Measurements from ENCODE around the gene ZNF543. TPM values are rescaled to one million over a fixed set of nuclear protein-coding genes. Genes with fewer than 3 reads are reported as not detected.
"Not testable (repeated sequence)": the region's sequence is repeated elsewhere in the genome, so short reads cannot be mapped to it uniquely, and the experiment has no call there.

Gene ZNF543
- total RNA-seq, result 1 to 10 TPM; 1.4 to 9.7 (median 4.3) TPM

DNA sequence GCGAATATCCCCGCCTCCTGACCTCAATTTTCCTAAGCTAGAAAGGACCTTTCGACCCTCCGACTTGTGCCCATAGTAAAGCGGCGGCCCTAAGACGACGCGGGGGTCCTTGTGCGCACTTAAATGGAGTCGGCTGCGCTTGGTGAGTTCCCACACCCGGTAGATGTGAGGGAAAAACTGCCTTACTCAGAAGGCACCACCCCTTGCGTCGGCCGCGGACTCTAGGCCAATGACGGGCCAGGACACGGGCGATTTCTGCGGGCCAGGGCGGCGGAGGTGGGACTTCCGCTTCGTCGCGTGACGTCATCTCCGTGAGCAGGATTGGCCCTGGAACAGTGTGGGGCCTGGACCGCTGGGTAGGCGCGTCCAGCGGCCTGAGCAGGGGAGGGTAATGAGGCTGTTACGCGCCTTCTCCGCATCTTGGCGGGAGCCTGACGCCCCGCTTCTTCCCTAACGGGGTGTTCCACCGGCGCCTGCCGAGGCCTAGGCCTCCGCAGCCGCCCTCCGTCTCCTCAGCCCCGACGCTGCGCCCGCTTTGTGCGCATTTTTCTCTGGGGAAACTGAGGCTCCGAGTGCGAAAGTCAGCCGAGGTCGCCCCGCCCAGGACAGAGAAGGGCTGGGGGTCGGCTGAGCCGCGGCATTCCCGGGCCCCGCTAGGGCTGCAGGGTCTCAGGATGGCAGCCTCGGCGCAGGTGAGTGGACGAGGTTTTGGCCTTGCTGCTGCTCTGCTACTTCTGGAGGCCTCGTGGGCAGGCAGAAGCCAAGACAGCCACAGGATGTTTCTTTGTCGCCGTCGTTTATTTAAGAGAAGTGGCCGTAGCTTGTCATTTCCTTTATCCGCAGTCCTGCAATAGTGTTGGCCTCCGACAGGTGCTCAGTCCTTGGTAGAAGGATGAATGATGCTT is at the start of gene ZNF543:
ZNF543 (plus strand) TSS at position 293 of the 905 bp plus-strand sequence; CDS start at position 675, 382 bp downstream.
- WGBS, 2 donors (ENCODE audit: low coverage in 1 of 2), result 3 to 10% methylated on average over 5 to 61 of the region's 71 CpGs
- intact Hi-C loops (cut with DNase I; ENCODE audit: low total_unique reads) (no loop called here), in situ Hi-C loops (cut with MboI; ENCODE audit: low pct_ligation_motif_present in 1 of 4, low pct_unique_long_range_greater_than_20kb in 1 of 4, low sequenced_read_pairs in 3 of 4) (no loop called here)
- H3K4me3 ChIP-seq, result peak within 1 kb of the TSS; percentile 73 to 92 (median 85)
- peaks cover 5 to 23% (median 17%) of the 10 kb centered on the region in 4 donors for H3K4me1 ChIP-seq
- DNase-seq, result peak; percentile 96
- TF ChIP-seq POLR2AphosphoS5 (IDR thresholded peaks at IDR 0.05), result peak in 2 of 3 donors; percentile 77 to 78
- peak; percentile 64 for TF ChIP-seq POLR2A (IDR thresholded peaks at IDR 0.05)
- TF ChIP-seq, protein P1, sequence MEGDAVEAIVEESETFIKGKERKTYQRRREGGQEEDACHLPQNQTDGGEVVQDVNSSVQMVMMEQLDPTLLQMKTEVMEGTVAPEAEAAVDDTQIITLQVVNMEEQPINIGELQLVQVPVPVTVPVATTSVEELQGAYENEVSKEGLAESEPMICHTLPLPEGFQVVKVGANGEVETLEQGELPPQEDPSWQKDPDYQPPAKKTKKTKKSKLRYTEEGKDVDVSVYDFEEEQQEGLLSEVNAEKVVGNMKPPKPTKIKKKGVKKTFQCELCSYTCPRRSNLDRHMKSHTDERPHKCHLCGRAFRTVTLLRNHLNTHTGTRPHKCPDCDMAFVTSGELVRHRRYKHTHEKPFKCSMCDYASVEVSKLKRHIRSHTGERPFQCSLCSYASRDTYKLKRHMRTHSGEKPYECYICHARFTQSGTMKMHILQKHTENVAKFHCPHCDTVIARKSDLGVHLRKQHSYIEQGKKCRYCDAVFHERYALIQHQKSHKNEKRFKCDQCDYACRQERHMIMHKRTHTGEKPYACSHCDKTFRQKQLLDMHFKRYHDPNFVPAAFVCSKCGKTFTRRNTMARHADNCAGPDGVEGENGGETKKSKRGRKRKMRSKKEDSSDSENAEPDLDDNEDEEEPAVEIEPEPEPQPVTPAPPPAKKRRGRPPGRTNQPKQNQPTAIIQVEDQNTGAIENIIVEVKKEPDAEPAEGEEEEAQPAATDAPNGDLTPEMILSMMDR (IDR thresholded peaks at IDR 0.05), result peak in 1 of 5 experiments; percentile 10
- no peak for TF ChIP-seq EP300 (IDR thresholded peaks at IDR 0.05; ENCODE audit: low read depth)
- peaks cover 18% of the 10 kb centered on the region for H3K27me3 ChIP-seq
- peak within 1 kb of the TSS; percentile 84 to 91 (median 88) for H3K27ac ChIP-seq
- no peaks in the 10 kb centered on the region for H3K9me3 ChIP-seq
- peaks cover 0 to 22% (median 11%) of the 10 kb centered on the region in 4 donors for H3K36me3 ChIP-seq

- no peak overlapping the region for H3K4me3 ChIP-seq
- no peaks in the 10 kb centered on the region for H3K9me3 ChIP-seq
- no peaks in the 10 kb centered on the region for H3K27me3 ChIP-seq
- no peak for TF ChIP-seq POLR2AphosphoS5 (IDR thresholded peaks at IDR 0.05)
- TF ChIP-seq POLR2A (IDR thresholded peaks at IDR 0.05), result no peak
- TF ChIP-seq, protein P1 (IDR thresholded peaks at IDR 0.05), result no peak
- TF ChIP-seq EP300 (IDR thresholded peaks at IDR 0.05; ENCODE audit: low read depth), result no peak
- no peak overlapping the region for H3K27ac ChIP-seq
- no peak for DNase-seq
- in situ Hi-C loops (cut with MboI; ENCODE audit: low pct_ligation_motif_present in 1 of 4, low pct_unique_long_range_greater_than_20kb in 1 of 4, low sequenced_read_pairs in 3 of 4) (no loop called here), intact Hi-C loops (cut with DNase I; ENCODE audit: low total_unique reads) (no loop called here)
- 96 to 97% methylated on average over 8 of the region's 8 CpGs for WGBS, 2 donors (ENCODE audit: low coverage in 1 of 2)
- H3K36me3 ChIP-seq, result no peaks in the 10 kb centered on the region
- no peaks in the 10 kb centered on the region for H3K4me1 ChIP-seq
Measured at GRCh38 chr19:57271280-57271679, 49.0 kb upstream of the ZNF543 start.

- Histone ChIP-seq H3K27me3 (no peaks in the 10 kb centered on the region), H3K27ac (no peak overlapping the region), H3K4me3 (no peak overlapping the region), H3K36me3 (no peaks in the 10 kb centered on the region), H3K4me1 (no peaks in the 10 kb centered on the region), H3K9me3 (no peaks in the 10 kb centered on the region)
- no peak for DNase-seq
- in situ Hi-C loops (cut with MboI; ENCODE audit: low pct_ligation_motif_present in 1 of 4, low pct_unique_long_range_greater_than_20kb in 1 of 4, low sequenced_read_pairs in 3 of 4) (no loop called here), intact Hi-C loops (cut with DNase I; ENCODE audit: low total_unique reads) (no loop called here)
- WGBS, 2 donors (ENCODE audit: low coverage in 1 of 2), result 13 to 73% methylated on average over 1 of the region's 1 CpG
- no peak for TF ChIP-seq POLR2A (IDR thresholded peaks at IDR 0.05)
- no peak for TF ChIP-seq POLR2AphosphoS5 (IDR thresholded peaks at IDR 0.05)
- TF ChIP-seq, protein P1 (IDR thresholded peaks at IDR 0.05), result no peak
- no peak for TF ChIP-seq EP300 (IDR thresholded peaks at IDR 0.05; ENCODE audit: low read depth)
Measured at GRCh38 chr19:57273014-57273413, 47.3 kb upstream of the ZNF543 start.

DNA sequence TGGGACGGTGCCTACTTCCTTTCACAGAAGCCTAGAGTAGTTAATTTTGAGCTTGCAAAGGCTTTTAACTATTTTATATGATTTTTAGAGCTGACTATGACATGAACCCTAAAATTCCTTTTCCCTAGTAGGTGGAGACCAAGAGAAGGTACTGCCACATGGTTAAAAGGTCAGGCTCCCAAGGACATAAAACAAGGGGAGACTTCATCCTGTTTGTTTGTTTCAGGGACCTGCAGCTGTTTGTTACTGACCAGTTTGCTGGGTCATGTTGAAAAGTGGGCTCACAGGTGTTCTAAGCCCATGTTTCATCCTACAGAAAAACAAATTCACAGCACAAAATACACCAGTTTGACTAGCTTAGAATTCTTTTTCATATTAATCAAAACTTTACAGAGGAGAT is 43.8 kb upstream of the ZNF543 start:
- Histone ChIP-seq H3K9me3 (no peaks in the 10 kb centered on the region), H3K27me3 (no peaks in the 10 kb centered on the region), H3K4me3 (no peak overlapping the region), H3K27ac (no peak overlapping the region), H3K4me1 (peaks cover under 1 to 11% (median 2%) of the 10 kb centered on the region in 4 donors), H3K36me3 (no peaks in the 10 kb centered on the region)
- 69 to 88% methylated on average over 1 of the region's 1 CpG for WGBS, 2 donors (ENCODE audit: low coverage in 1 of 2)
- in situ Hi-C loops (cut with MboI; ENCODE audit: low pct_ligation_motif_present in 1 of 4, low pct_unique_long_range_greater_than_20kb in 1 of 4, low sequenced_read_pairs in 3 of 4) (no loop called here), intact Hi-C loops (cut with DNase I; ENCODE audit: low total_unique reads) (no loop called here)
- TF ChIP-seq POLR2A (IDR thresholded peaks at IDR 0.05) (no peak), EP300 (IDR thresholded peaks at IDR 0.05; ENCODE audit: low read depth) (no peak)
- DNase-seq, result no peak

GRCh38 chr19:57278481-57278880 is 41.8 kb upstream of the ZNF543 start:
- intact Hi-C loops (cut with DNase I; ENCODE audit: low total_unique reads); DNase-seq; in situ Hi-C loops (cut with MboI; ENCODE audit: low pct_ligation_motif_present in 1 of 4, low pct_unique_long_range_greater_than_20kb in 1 of 4, low sequenced_read_pairs in 3 of 4); H3K9me3 ChIP-seq; H3K4me3 ChIP-seq; H3K27ac ChIP-seq; H3K36me3 ChIP-seq; H3K27me3 ChIP-seq: not testable (repeated sequence)
- 84% methylated on average over 2 of the region's 2 CpGs; no CpG with 5 or more reads in 1 of the 2 donors for WGBS, 2 donors (ENCODE audit: low coverage in 1 of 2)
- peaks cover 9 to 30% (median 15%) of the 10 kb centered on the region in 4 donors for H3K4me1 ChIP-seq
